Measurements from ENCODE around the gene SCYGR3.

Gene SCYGR3

GRCh38 chr2:227566012-227566411 lies 48.6 kb downstream of the SCYGR3 start:
- no peaks in the 10 kb centered on the region for H4K20me1 ChIP-seq (ENCODE audit: insufficient read depth, low read length)
- H3K27ac ChIP-seq (ENCODE audit: low read length) = no peak overlapping the region
- H3K9me3 ChIP-seq (replicated peaks; ENCODE audit: insufficient read depth, low read length) = no peaks in the 10 kb centered on the region
- H3K79me2 ChIP-seq (ENCODE audit: low read length) = no peaks in the 10 kb centered on the region
- no peaks in the 10 kb centered on the region for H3F3A ChIP-seq (ENCODE audit: insufficient read depth, low read length)
- no peak for TF ChIP-seq EZH2phosphoT487 (IDR thresholded peaks at IDR 0.05; ENCODE audit: low read length)
- TF ChIP-seq CTCF (IDR thresholded peaks at IDR 0.05; ENCODE audit: low read length) = no peak
- TF ChIP-seq EZH2 (optimal IDR thresholded peaks at IDR 0.05; ENCODE audit: low read depth, low read length) = no peak
- no peaks in the 10 kb centered on the region for H3K27me3 ChIP-seq (replicated peaks; ENCODE audit: insufficient read depth, low read length)
- H3K4me1 ChIP-seq (ENCODE audit: low read length) = no peaks in the 10 kb centered on the region
- no peak overlapping the region for H2AFZ ChIP-seq (ENCODE audit: low read length)
- no peak overlapping the region for H3K4me3 ChIP-seq (ENCODE audit: low read length)
- H3K36me3 ChIP-seq (replicated peaks; ENCODE audit: insufficient read depth, low read length) = 0 out of 2 replicates have a peak, but pooled peaks cover 2% of the 10 kb centered on the region
- no peak overlapping the region for H3K4me2 ChIP-seq (ENCODE audit: low read depth, low read length)
- no peak for DNase-seq
- H3K9me2 ChIP-seq (replicated peaks; ENCODE audit: insufficient read depth, low read length) = no peaks in the 10 kb centered on the region
- no peak overlapping the region for H3K9ac ChIP-seq (ENCODE audit: low read length)

DNA sequence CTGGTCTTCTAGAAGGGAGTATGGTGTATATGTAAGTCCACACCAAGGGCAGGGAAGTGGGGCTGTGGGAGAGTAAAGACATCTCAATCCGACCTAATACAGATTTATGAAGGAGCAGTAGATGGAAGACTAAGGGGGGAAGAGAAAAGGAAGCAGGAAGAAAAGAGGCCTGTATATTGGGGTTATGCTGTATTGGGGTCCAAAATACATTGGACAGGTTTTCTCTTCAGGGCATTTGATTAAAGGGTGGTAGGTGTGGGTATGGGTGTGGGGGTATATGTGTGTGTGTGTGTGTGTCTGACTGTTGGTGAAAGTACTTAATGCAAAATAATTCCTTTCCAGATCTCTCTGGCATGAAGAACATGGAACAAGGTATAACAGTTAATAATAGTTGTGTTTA lies 49.6 kb downstream of the SCYGR3 start:
- Histone ChIP-seq H3K36me3 (replicated peaks; ENCODE audit: insufficient read depth, low read length) (0 out of 2 replicates have a peak, but pooled peaks cover 2% of the 10 kb centered on the region), H3K4me1 (ENCODE audit: low read length) (no peaks in the 10 kb centered on the region), H3K79me2 (ENCODE audit: low read length) (no peaks in the 10 kb centered on the region), H2AFZ (ENCODE audit: low read length) (no peak overlapping the region), H3K9ac (ENCODE audit: low read length) (no peak overlapping the region), H4K20me1 (ENCODE audit: insufficient read depth, low read length) (no peaks in the 10 kb centered on the region), H3K9me2 (replicated peaks; ENCODE audit: insufficient read depth, low read length) (no peaks in the 10 kb centered on the region), H3K4me3 (ENCODE audit: low read length) (no peak overlapping the region), H3K4me2 (ENCODE audit: low read depth, low read length) (no peak overlapping the region), H3K27ac (ENCODE audit: low read length) (no peak overlapping the region), H3K9me3 (replicated peaks; ENCODE audit: insufficient read depth, low read length) (no peaks in the 10 kb centered on the region), H3K27me3 (replicated peaks; ENCODE audit: insufficient read depth, low read length) (no peaks in the 10 kb centered on the region), H3F3A (ENCODE audit: insufficient read depth, low read length) (no peaks in the 10 kb centered on the region)
- DNase-seq = no peak
- no peak for TF ChIP-seq EZH2phosphoT487 (IDR thresholded peaks at IDR 0.05; ENCODE audit: low read length)
- no peak for TF ChIP-seq EZH2 (optimal IDR thresholded peaks at IDR 0.05; ENCODE audit: low read depth, low read length)
- no peak for TF ChIP-seq CTCF (IDR thresholded peaks at IDR 0.05; ENCODE audit: low read length)
